ENCODE results near the gene TXNIP. TPM values are rescaled to one million over a fixed set of nuclear protein-coding genes. Genes with fewer than 3 reads are reported as not detected.

The TXNIP gene
- total RNA-seq, 1 donor from 2014 or later, result 38.8 TPM

DNA sequence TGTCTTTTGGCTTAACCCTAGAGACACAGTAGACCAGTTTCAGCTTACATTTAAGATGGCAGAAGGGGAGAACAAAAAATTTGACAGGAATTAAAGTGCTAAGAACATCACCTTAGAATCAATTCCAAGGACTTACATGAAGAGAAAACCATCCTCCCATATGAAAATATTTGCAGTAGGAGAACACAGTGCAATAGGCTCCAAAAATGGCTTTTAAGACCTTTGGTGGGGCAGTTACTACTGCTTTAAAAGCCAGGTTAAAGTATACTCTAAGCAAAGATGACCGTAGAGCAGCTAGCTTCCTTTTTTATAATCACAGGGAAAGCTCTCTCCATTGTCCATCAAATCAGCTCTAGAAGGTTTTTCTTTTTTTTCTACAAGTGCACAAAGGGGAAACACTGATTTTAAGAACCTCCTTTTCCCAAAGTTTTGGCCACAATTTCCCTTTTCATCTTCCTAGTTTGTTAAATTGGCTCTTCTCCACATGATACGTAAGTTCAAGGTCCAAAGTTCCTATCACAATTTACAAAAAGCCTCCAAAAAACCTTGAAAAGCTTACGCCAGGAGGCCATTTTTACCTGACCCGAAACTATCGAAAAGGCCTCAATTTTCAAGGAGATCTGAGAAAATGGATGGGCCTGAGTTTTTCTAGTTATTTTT is 3.3 kb downstream of the TXNIP start:
- TF ChIP-seq, protein P1, sequence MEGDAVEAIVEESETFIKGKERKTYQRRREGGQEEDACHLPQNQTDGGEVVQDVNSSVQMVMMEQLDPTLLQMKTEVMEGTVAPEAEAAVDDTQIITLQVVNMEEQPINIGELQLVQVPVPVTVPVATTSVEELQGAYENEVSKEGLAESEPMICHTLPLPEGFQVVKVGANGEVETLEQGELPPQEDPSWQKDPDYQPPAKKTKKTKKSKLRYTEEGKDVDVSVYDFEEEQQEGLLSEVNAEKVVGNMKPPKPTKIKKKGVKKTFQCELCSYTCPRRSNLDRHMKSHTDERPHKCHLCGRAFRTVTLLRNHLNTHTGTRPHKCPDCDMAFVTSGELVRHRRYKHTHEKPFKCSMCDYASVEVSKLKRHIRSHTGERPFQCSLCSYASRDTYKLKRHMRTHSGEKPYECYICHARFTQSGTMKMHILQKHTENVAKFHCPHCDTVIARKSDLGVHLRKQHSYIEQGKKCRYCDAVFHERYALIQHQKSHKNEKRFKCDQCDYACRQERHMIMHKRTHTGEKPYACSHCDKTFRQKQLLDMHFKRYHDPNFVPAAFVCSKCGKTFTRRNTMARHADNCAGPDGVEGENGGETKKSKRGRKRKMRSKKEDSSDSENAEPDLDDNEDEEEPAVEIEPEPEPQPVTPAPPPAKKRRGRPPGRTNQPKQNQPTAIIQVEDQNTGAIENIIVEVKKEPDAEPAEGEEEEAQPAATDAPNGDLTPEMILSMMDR (IDR thresholded peaks at IDR 0.05; ENCODE audit: unreplicated experiment), result no peak
- no peaks in the 10 kb centered on the region for H3K27me3 Mint-ChIP-seq
- H3K27ac Mint-ChIP-seq, result no peak overlapping the region
- H3K4me1 Mint-ChIP-seq (ENCODE audit: low read depth), result peaks cover 37% of the 10 kb centered on the region
- H3K9me3 Mint-ChIP-seq (ENCODE audit: low read depth), result no peaks in the 10 kb centered on the region
- no peak for DNase-seq (ENCODE audit: low spot score, unreplicated experiment)
- no peak overlapping the region for H3K4me3 Mint-ChIP-seq (ENCODE audit: low read depth)
- peaks cover 25% of the 10 kb centered on the region for H3K36me3 Mint-ChIP-seq (ENCODE audit: insufficient read depth)

DNA sequence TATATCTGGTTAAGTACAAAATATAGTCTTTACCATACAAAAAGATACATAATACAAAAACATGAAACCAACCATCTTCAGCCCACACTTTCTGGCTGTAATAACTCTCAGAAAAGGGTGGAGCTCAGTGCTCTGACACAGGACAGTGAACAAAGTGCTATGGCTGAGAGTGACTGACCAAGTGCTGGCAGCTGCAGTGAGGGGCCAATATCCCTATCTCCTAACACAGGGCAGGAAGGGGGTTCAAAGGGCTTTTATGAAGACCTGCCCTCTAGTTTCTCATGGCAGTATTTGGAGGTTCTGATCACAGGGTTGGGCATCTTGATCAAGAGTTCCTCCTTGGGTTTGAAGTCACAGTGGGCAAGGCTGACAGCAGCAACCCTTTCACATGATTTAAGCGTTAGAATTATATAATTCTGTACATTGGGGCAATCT is 3.9 kb downstream of the TXNIP start:
- Mint-ChIP-seq H3K27me3 (no peaks in the 10 kb centered on the region), H3K36me3 (ENCODE audit: insufficient read depth) (peaks cover 25% of the 10 kb centered on the region), H3K27ac (no peak overlapping the region), H3K9me3 (ENCODE audit: low read depth) (no peaks in the 10 kb centered on the region), H3K4me3 (ENCODE audit: low read depth) (no peak overlapping the region), H3K4me1 (ENCODE audit: low read depth) (peaks cover 31% of the 10 kb centered on the region)
- TF ChIP-seq, protein P1 (IDR thresholded peaks at IDR 0.05; ENCODE audit: unreplicated experiment), result no peak
- DNase-seq (ENCODE audit: low spot score, unreplicated experiment), result no peak

- Mint-ChIP-seq H3K4me1 (ENCODE audit: low read depth) (peaks cover 25% of the 10 kb centered on the region), H3K27ac (no peak overlapping the region), H3K36me3 (ENCODE audit: insufficient read depth) (peaks cover 25% of the 10 kb centered on the region), H3K9me3 (ENCODE audit: low read depth) (no peaks in the 10 kb centered on the region), H3K27me3 (no peaks in the 10 kb centered on the region), H3K4me3 (ENCODE audit: low read depth) (no peak overlapping the region)
- DNase-seq (ENCODE audit: low spot score, unreplicated experiment), result no peak
- TF ChIP-seq, protein P1 (IDR thresholded peaks at IDR 0.05; ENCODE audit: unreplicated experiment), result no peak
Observed at GRCh38 chr1:145991735-145992412, 4.5 kb downstream of the TXNIP start.

- TF ChIP-seq, protein P1 (IDR thresholded peaks at IDR 0.05; ENCODE audit: unreplicated experiment), result no peak
- no peak for DNase-seq (ENCODE audit: low spot score, unreplicated experiment)
- peaks cover 21% of the 10 kb centered on the region for H3K4me1 Mint-ChIP-seq (ENCODE audit: low read depth)
- peaks cover 25% of the 10 kb centered on the region for H3K36me3 Mint-ChIP-seq (ENCODE audit: insufficient read depth)
- H3K9me3 Mint-ChIP-seq (ENCODE audit: low read depth), result no peaks in the 10 kb centered on the region
- no peaks in the 10 kb centered on the region for H3K27me3 Mint-ChIP-seq
- H3K27ac Mint-ChIP-seq, result no peak overlapping the region
- H3K4me3 Mint-ChIP-seq (ENCODE audit: low read depth), result no peak overlapping the region
Observed at GRCh38 chr1:145990249-145990855, 6.0 kb downstream of the TXNIP start.

- Mint-ChIP-seq H3K4me1 (ENCODE audit: low read depth) (peaks cover 13% of the 10 kb centered on the region), H3K36me3 (ENCODE audit: insufficient read depth) (peaks cover 12% of the 10 kb centered on the region), H3K9me3 (ENCODE audit: low read depth) (no peaks in the 10 kb centered on the region), H3K4me3 (ENCODE audit: low read depth) (no peak overlapping the region), H3K27ac (no peak overlapping the region), H3K27me3 (no peaks in the 10 kb centered on the region)
- no peak for DNase-seq (ENCODE audit: low spot score, unreplicated experiment)
- TF ChIP-seq, protein P1 (IDR thresholded peaks at IDR 0.05; ENCODE audit: unreplicated experiment), result no peak
Observed at GRCh38 chr1:145988773-145989172, 7.6 kb downstream of the TXNIP start.
